Measurements from ENCODE around the gene RNF138.
"Not testable (repeated sequence)": the region's sequence is repeated elsewhere in the genome, so short reads cannot be mapped to it uniquely, and the experiment has no call there.

Gene RNF138

GRCh38 chr18:32096946-32097345 is 5.3 kb downstream of the RNF138 start:
- DNase-seq, result no peak

DNA sequence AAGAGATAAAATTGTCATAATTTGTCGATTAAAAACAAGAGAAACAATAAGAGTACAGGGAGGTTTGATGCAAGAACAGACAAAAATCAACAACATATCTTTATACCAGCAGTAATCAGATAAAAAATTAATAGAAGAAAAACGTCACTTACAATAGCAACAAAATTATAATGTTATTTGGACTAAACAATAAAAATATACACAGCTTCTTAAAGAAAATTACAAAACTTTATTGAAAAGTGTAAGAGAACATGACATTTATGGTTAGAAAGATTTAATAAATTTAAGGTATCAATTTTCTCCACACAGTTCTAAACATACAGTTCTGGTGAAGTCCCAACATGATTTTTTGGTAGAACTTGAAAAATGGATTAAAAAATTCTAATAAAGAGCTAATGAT is 12.8 kb downstream of the RNF138 start:
- no peak for DNase-seq

GRCh38 chr18:32110005-32110404 is 18.3 kb downstream of the RNF138 start:
- no peak for DNase-seq

GRCh38 chr18:32111706-32112105 is 20.0 kb downstream of the RNF138 start:
- DNase-seq, result no peak

- no peak for DNase-seq
Measured at GRCh38 chr18:32112826-32113225, 21.2 kb downstream of the RNF138 start.

GRCh38 chr18:32114293-32114942 is 22.7 kb downstream of the RNF138 start:
- DNase-seq, result no peak

- no peak for DNase-seq
Measured at GRCh38 chr18:32122039-32122438, 30.4 kb downstream of the RNF138 start.

DNA sequence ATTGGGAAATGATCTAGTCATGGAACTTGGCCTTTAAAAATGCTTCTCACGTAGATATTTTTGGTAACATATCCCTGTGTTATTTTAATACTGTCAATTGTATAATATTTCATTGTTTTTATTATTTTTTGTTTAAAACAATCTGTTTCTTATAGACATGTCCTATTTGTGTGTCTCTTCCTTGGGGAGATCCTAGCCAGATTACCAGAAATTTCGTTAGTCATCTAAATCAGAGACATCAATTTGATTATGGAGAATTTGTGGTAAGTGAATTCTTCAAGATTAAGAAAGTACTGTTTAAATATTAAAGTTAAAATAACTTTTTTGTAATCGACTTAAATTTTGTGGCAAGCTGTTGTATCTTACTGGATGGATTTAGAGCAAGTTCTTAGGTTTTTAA is 34.9 kb downstream of the RNF138 start:
- DNase-seq, result no peak

- DNase-seq, result no peak
Measured at GRCh38 chr18:32135625-32136024, 44.0 kb downstream of the RNF138 start.

DNA sequence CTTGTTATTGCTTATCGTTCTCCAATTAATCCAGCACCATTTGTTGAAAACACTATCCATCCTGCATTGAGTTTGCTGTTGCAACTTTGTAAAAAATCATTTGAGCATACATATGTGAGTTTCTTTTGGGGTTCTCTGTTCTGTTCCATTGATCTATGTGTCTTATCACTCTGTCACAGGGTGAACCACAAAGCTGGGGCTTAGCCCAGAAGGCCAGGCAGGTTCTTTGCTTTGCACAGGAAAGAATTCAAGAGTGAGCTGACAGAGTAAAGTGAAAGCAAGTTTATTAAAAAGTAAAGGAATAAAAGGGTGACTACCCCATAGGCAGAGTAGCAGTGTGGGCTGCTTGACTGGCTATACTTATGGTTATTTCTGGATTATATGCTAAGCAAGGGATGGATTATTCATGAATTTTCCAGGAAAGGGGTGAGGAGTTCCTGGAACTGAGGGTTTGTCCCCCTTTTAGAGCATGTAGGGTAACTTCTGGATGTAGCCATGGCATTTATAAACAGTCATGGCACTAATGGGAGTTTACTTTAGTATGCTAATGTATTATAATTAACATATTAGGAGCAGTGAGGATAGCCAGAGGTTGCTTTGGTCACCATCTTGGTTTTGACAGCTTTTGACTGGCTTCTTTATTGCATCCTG is 46.8 kb downstream of the RNF138 start:
- no peak for DNase-seq

GRCh38 chr18:32139835-32140283 is 48.2 kb downstream of the RNF138 start:
- DNase-seq, result no peak

- DNase-seq, result no peak
Measured at GRCh38 chr18:32148185-32148870, 56.7 kb downstream of the RNF138 start.

DNA sequence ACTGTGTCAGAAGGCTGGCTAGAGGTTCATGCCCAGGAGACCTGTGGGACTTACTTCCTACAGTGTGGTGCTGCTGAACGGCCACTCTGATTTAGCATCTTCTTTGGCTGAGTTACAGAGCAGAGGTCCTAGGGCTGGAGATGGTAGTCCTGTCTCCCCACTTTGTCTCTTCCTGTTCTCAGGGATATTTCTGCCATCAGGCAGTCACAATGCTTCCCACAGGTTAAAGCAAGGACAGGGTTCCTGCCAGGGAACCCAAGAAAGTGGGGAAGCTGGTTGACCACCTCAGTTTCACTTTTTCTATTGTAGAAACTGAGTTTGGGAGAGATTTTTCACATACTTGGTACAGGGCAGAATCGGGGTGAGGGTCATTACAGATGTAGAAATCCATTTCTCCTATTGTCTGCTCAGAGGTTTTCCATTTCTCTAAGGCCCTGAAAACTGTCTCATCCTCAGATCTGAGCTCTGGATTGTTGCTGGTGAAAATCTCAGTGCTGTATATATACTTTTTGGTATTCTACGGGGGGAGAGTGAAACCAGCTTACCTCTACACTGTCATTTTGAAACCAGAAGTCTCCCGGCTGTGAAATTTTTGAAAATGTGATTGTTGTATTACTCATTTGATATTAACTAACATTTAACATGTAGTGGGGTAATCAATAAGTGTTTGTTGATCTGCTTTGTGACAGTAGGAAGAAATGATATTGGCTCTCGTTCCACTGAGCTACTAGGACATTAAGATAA is 61.2 kb downstream of the RNF138 start:
- DNase-seq, result no peak

- no peak for DNase-seq
Measured at GRCh38 chr18:32156855-32157254, 65.2 kb downstream of the RNF138 start.

DNA sequence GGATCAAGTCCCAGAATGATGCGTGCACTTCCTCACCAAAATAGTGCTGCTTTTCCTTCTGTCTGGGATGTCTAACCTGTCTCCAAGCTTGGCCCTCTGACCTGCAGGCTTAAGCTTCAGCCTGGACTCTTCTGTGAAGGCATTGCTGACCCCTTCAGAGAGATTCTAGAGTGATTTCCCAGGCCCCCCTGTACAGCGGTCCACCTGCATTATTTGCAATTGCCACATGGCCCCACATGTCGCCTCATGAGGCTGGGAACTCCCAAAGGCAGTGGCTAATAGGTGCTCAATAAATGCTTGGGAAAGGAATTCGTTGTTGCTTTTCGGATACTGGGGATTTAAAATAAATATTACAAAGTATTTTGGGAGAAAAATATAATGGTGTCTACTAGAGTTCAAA is 65.9 kb downstream of the RNF138 start:
- no peak for DNase-seq

DNA sequence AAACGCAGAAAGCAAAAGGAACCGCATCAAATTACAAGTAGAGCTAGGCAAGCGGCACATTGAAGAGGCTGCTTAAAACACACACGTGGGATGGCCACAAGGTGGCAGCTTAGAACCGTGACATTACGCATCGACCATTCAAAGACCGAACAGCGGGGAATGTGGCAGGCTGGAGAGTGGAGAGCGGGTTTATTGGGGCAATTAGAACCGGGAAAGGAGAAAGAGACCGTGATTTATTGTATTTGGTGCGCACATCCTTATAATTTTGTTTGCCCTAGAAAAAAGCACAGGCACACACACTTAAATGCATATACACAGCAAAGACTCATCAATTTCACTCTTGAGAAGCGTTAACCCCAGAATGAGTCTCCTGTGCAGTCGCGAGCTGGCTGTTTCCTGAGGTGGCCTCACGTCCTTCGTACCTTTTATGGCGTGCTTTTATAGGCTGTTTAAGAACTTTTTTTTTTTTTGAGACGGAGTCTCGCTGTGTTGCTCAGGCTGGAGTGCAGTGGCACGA is 66.5 kb downstream of the RNF138 start:
- peak; percentile 68 for DNase-seq

- not testable (repeated sequence) for DNase-seq
Measured at GRCh38 chr18:32158631-32159030, 67.0 kb downstream of the RNF138 start.

DNA sequence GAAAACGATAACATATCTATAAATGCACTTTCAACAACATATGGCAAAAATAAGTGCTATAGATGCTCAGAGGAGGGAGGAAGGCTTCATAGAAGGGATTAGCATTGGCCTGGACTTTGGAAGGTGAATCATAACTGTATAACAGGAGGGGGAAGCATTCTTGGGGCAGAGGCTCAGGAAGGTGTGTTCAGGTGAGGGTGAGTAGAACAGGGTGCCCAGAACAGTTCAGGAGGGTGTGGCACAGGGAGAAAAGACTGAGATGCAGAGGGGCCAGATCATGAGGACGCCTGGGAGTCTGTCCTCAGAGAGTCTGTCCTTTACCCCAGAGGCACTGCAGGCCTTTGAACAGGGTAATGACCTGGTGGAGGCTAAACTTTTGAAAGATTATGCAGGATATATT is 68.9 kb downstream of the RNF138 start:
- no peak for DNase-seq

GRCh38 chr18:32167980-32168730 is 76.5 kb downstream of the RNF138 start:
- no peak for DNase-seq

- DNase-seq, result no peak
Measured at GRCh38 chr18:32173654-32174053, 82.0 kb downstream of the RNF138 start.

GRCh38 chr18:32174719-32175118 is 83.0 kb downstream of the RNF138 start:
- no peak for DNase-seq

- DNase-seq, result no peak
Measured at GRCh38 chr18:32175265-32175664, 83.6 kb downstream of the RNF138 start.

Data from activated T-cell treated with anti-CD3 and anti-CD28 coated beads, Interleukin-2, amount 50 U/mL, for 1 hour (primary cell).